SH-SY5Y (cell line): ENCODE measurements around the gene NFU1.

Experiments
- GATA2 ChIP-seq: IDR thresholded peaks from 2 replicates; pipeline ENCODE4 v1.6.1; 2011; ENCODE audit warnings: mild to moderate bottlenecking, low read depth, low read length
- GATA3 ChIP-seq: IDR thresholded peaks from 2 replicates; pipeline ENCODE4 v1.6.1; 2011; ENCODE audit warnings: low read depth, mild to moderate bottlenecking, low read length, moderate library complexity

NFU1 gene

GRCh38 chr2:69436938-69437750, at the start of gene NFU1:
Gene NFU1, minus strand, starts transcription at chr2:69437435. Its CDS starts 13 bp downstream, at chr2:69437422.
- TF ChIP-seq GATA2 (no peak), GATA3 (no peak)

GRCh38 chr2:69483696-69484095, 46.5 kb upstream of the NFU1 start:
- TF ChIP-seq GATA2 (no peak), GATA3 (no peak)

- TF ChIP-seq GATA3 (no peak), GATA2 (no peak)
Measured at GRCh38 chr2:69483024-69483423, 45.8 kb upstream of the NFU1 start.

GRCh38 chr2:69482471-69482870, 45.2 kb upstream of the NFU1 start:
- TF ChIP-seq GATA2 (no peak), GATA3 (no peak)

- TF ChIP-seq GATA2: no peak
- no peak for TF ChIP-seq GATA3
Measured at GRCh38 chr2:69481421-69481820, 44.2 kb upstream of the NFU1 start.

- no peak for TF ChIP-seq GATA2
- TF ChIP-seq GATA3: no peak
Measured at GRCh38 chr2:69477627-69478026, 40.4 kb upstream of the NFU1 start.

- no peak for TF ChIP-seq GATA2
- TF ChIP-seq GATA3: no peak
Measured at GRCh38 chr2:69474688-69475087, 37.5 kb upstream of the NFU1 start.

GRCh38 chr2:69471793-69472192, 34.6 kb upstream of the NFU1 start:
- TF ChIP-seq GATA2 (no peak), GATA3 (no peak)

GRCh38 chr2:69470911-69471310, 33.7 kb upstream of the NFU1 start:
- TF ChIP-seq GATA2 (no peak), GATA3 (no peak)

GRCh38 chr2:69469784-69470183, 32.5 kb upstream of the NFU1 start:
- TF ChIP-seq GATA3: no peak
- no peak for TF ChIP-seq GATA2

GRCh38 chr2:69469375-69469774, 32.1 kb upstream of the NFU1 start:
- TF ChIP-seq GATA2 (no peak), GATA3 (no peak)

- TF ChIP-seq GATA3 (no peak), GATA2 (no peak)
Measured at GRCh38 chr2:69466728-69467127, 29.5 kb upstream of the NFU1 start.

GRCh38 chr2:69465513-69466456, 28.6 kb upstream of the NFU1 start:
- TF ChIP-seq GATA2 (no peak), GATA3 (no peak)

GRCh38 chr2:69464575-69464974, 27.3 kb upstream of the NFU1 start:
- TF ChIP-seq GATA2 (no peak), GATA3 (no peak)

- TF ChIP-seq GATA3 (no peak), GATA2 (no peak)
Measured at GRCh38 chr2:69462780-69463179, 25.5 kb upstream of the NFU1 start.

- no peak for TF ChIP-seq GATA3
Measured at GRCh38 chr2:69461404-69461803, 24.2 kb upstream of the NFU1 start.
